GM18517 (cell line): ENCODE data around the gene PEAK1.

Source experiments
- ATAC-seq: cut with Tn5 transposase; IDR thresholded peaks from one replicate; pipeline ENCODE4 v1.9.1; 2021; ENCODE audit warnings: mild to moderate bottlenecking, moderate library complexity; ENCODE audit not compliant: unreplicated experiment

PEAK1 gene

GRCh38 chr15:77068633-77069032 lies 351.3 kb downstream of the PEAK1 start:
- ATAC-seq = no peak

GRCh38 chr15:77067691-77068367 lies 352.1 kb downstream of the PEAK1 start:
- ATAC-seq = no peak

- no peak for ATAC-seq
Observed at GRCh38 chr15:77066971-77067690, 352.8 kb downstream of the PEAK1 start.

GRCh38 chr15:77064539-77065308 lies 355.2 kb downstream of the PEAK1 start:
- no peak for ATAC-seq

- ATAC-seq = no peak
Observed at GRCh38 chr15:77064063-77064462, 355.8 kb downstream of the PEAK1 start.

GRCh38 chr15:77063249-77063648 lies 356.7 kb downstream of the PEAK1 start:
- ATAC-seq = no peak

GRCh38 chr15:77060546-77060945 lies 359.4 kb downstream of the PEAK1 start:
- no peak for ATAC-seq

GRCh38 chr15:77059786-77060361 lies 360.0 kb downstream of the PEAK1 start:
- ATAC-seq = no peak

- ATAC-seq = no peak
Observed at GRCh38 chr15:77058468-77058867, 361.4 kb downstream of the PEAK1 start.

GRCh38 chr15:77057685-77058084 lies 362.2 kb downstream of the PEAK1 start:
- ATAC-seq = no peak

GRCh38 chr15:77057072-77057471 lies 362.8 kb downstream of the PEAK1 start:
- ATAC-seq = no peak

- ATAC-seq = no peak
Observed at GRCh38 chr15:77053709-77054108, 366.2 kb downstream of the PEAK1 start.

- no peak for ATAC-seq
Observed at GRCh38 chr15:77052556-77052955, 367.3 kb downstream of the PEAK1 start.
